ENCODE measurements around the gene PALM3. TPM values are rescaled to one million over a fixed set of nuclear protein-coding genes. Genes with fewer than 3 reads are reported as not detected.
A peak's percentile ranks its signal among the peaks of the same experiment; 100 is the strongest.

The PALM3 gene
- total RNA-seq, result 0.82 to 0.95 TPM (median 0.92 TPM) in 3 replicates
- long read RNA-seq, result 0 reads

GRCh38 chr19:14061751-14062557 lies at the start of gene PALM3:
PALM3 (minus strand) TSS chr19:14062076; CDS start chr19:14061980, 96 bp downstream.
- no peak for DNase-seq (ENCODE audit: low spot score)
- Mint-ChIP-seq H3K36me3 (ENCODE audit: low read depth) (no peaks in the 10 kb centered on the region), H3K27me3 (ENCODE audit: low read depth) (peaks cover 3% of the 10 kb centered on the region), H3K9me3 (ENCODE audit: low read depth) (no peaks in the 10 kb centered on the region), H3K4me3 (ENCODE audit: unreplicated experiment) (no peak within 1 kb of the TSS), H3K4me1 (ENCODE audit: low read depth) (peaks cover 11% of the 10 kb centered on the region), H3K27ac (ENCODE audit: unreplicated experiment) (no peak within 1 kb of the TSS)
- no peak for TF ChIP-seq CTCF (IDR thresholded peaks at IDR 0.05)

- no peak for TF ChIP-seq CTCF (IDR thresholded peaks at IDR 0.05)
- no peaks in the 10 kb centered on the region for H3K36me3 Mint-ChIP-seq (ENCODE audit: low read depth)
- H3K4me1 Mint-ChIP-seq (ENCODE audit: low read depth), result peaks cover 31% of the 10 kb centered on the region
- no peak overlapping the region for H3K4me3 Mint-ChIP-seq (ENCODE audit: unreplicated experiment)
- DNase-seq (ENCODE audit: low spot score), result no peak
- no peaks in the 10 kb centered on the region for H3K9me3 Mint-ChIP-seq (ENCODE audit: low read depth)
- no peaks in the 10 kb centered on the region for H3K27me3 Mint-ChIP-seq (ENCODE audit: low read depth)
- H3K27ac Mint-ChIP-seq (ENCODE audit: unreplicated experiment), result no peak overlapping the region
These were observed 49.6 kb upstream of the PALM3 start for GRCh38 chr19:14111486-14111885.

- Mint-ChIP-seq H3K36me3 (ENCODE audit: low read depth) (peaks cover 2% of the 10 kb centered on the region), H3K27ac (ENCODE audit: unreplicated experiment) (peak overlapping the region; percentile 12), H3K4me3 (ENCODE audit: unreplicated experiment) (no peak overlapping the region), H3K4me1 (ENCODE audit: low read depth) (peaks cover 23% of the 10 kb centered on the region), H3K27me3 (ENCODE audit: low read depth) (no peaks in the 10 kb centered on the region), H3K9me3 (ENCODE audit: low read depth) (no peaks in the 10 kb centered on the region)
- no peak for TF ChIP-seq CTCF (IDR thresholded peaks at IDR 0.05)
- DNase-seq (ENCODE audit: low spot score), result no peak
These were observed 48.8 kb upstream of the PALM3 start for GRCh38 chr19:14110650-14111049.

- peaks cover 6% of the 10 kb centered on the region for H3K36me3 Mint-ChIP-seq (ENCODE audit: low read depth)
- H3K4me3 Mint-ChIP-seq (ENCODE audit: unreplicated experiment), result no peak overlapping the region
- DNase-seq (ENCODE audit: low spot score), result no peak
- no peak for TF ChIP-seq CTCF (IDR thresholded peaks at IDR 0.05)
- H3K4me1 Mint-ChIP-seq (ENCODE audit: low read depth), result peaks cover 6% of the 10 kb centered on the region
- no peaks in the 10 kb centered on the region for H3K9me3 Mint-ChIP-seq (ENCODE audit: low read depth)
- no peaks in the 10 kb centered on the region for H3K27me3 Mint-ChIP-seq (ENCODE audit: low read depth)
- no peak overlapping the region for H3K27ac Mint-ChIP-seq (ENCODE audit: unreplicated experiment)
These were observed 45.9 kb upstream of the PALM3 start for GRCh38 chr19:14107581-14108461.

GRCh38 chr19:14106840-14107239 lies 45.0 kb upstream of the PALM3 start:
- Mint-ChIP-seq H3K4me1 (ENCODE audit: low read depth) (no peaks in the 10 kb centered on the region), H3K27me3 (ENCODE audit: low read depth) (no peaks in the 10 kb centered on the region), H3K4me3 (ENCODE audit: unreplicated experiment) (no peak overlapping the region), H3K27ac (ENCODE audit: unreplicated experiment) (no peak overlapping the region), H3K9me3 (ENCODE audit: low read depth) (no peaks in the 10 kb centered on the region), H3K36me3 (ENCODE audit: low read depth) (peaks cover 9% of the 10 kb centered on the region)
- no peak for DNase-seq (ENCODE audit: low spot score)
- TF ChIP-seq CTCF (IDR thresholded peaks at IDR 0.05), result no peak
